Measurements from ENCODE around the gene AZI2. TPM values are rescaled to one million over a fixed set of nuclear protein-coding genes. Genes with fewer than 3 reads are reported as not detected.

The AZI2 gene
- total RNA-seq, 6 experiments from 2014 or later, result 20.2 to 54.9 (median 33.5) TPM

DNA sequence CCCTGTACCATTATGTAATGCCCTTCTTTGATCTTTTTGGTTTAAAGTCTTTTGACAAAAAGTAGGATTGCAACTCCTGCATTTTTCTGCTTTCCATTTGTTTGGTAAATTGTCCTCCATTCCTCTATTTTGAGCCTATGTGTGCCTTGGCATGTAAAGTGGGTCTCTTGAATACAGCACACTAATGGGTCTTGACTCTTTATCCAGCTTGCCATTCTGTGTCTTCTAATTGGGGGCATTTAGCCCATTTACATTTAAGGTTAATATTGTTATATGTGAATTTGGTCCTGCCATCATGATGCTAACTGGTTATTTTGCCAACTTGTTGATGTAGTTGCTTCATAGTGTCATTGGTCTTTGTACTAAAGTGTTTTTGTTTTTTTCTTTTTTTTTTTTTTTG lies 74.8 kb downstream of the AZI2 start:
- TF ChIP-seq, protein P1, sequence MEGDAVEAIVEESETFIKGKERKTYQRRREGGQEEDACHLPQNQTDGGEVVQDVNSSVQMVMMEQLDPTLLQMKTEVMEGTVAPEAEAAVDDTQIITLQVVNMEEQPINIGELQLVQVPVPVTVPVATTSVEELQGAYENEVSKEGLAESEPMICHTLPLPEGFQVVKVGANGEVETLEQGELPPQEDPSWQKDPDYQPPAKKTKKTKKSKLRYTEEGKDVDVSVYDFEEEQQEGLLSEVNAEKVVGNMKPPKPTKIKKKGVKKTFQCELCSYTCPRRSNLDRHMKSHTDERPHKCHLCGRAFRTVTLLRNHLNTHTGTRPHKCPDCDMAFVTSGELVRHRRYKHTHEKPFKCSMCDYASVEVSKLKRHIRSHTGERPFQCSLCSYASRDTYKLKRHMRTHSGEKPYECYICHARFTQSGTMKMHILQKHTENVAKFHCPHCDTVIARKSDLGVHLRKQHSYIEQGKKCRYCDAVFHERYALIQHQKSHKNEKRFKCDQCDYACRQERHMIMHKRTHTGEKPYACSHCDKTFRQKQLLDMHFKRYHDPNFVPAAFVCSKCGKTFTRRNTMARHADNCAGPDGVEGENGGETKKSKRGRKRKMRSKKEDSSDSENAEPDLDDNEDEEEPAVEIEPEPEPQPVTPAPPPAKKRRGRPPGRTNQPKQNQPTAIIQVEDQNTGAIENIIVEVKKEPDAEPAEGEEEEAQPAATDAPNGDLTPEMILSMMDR (IDR thresholded peaks at IDR 0.05), result no peak
- TF ChIP-seq POLR2A (IDR thresholded peaks at IDR 0.05), result no peak
- no peaks in the 10 kb centered on the region for H3K27me3 ChIP-seq
- no peak overlapping the region for H3K27ac ChIP-seq
- H3K9me3 ChIP-seq, result peaks cover 0 to 4% (median 0%) of the 10 kb centered on the region in 4 donors
- intact Hi-C loops (cut with DNase I), result no loop called here
- ATAC-seq (no peak), DNase-seq (no peak)
- H3K4me3 ChIP-seq, result no peak overlapping the region
- H3K4me1 ChIP-seq, result peaks cover 0 to 4% (median 0%) of the 10 kb centered on the region in 4 donors
- H3K36me3 ChIP-seq, result peaks cover 0 to 4% (median 0%) of the 10 kb centered on the region in 4 donors

Other genes starting within 250 kb of the AZI2 start
- gene CMC1, start 107.2 kb downstream of the AZI2 start, total RNA-seq, result 10 to 100 TPM in 5 of 6 experiments, 1 to 10 TPM in 1; 9.5 to 16.9 (median 12.2) TPM
- gene ZCWPW2, start 103 bp downstream of the AZI2 start, total RNA-seq, result under 1 TPM in 3 of 6 experiments, not detected in 3; 0.18 to 0.24 (median 0.20) TPM

Data from right lobe of liver (tissue), 6 donors.